Kidney (tissue), 14 donors: ENCODE measurements around the gene ANXA4. TPM values are rescaled to one million over a fixed set of nuclear protein-coding genes. Genes with fewer than 3 reads are reported as not detected.
A peak's percentile ranks its signal among the peaks of the same experiment; 100 is the strongest.

Source experiments
- DNase-seq, 5 donors: peaks; one replicate each; pipeline ENCODE4 v3.0.0-alpha.2; 2013 to 2020
- FAIRE-seq: peaks from 2 replicates; lab custom pipeline; 2012; peaks lifted over from hg19 to GRCh38; lab: Jason Lieb, UNC
- H3K27ac ChIP-seq, 2 donors: one replicate each; pipeline ENCODE4 v1.7.0; 2013; ENCODE audit warnings: low read depth in 2 of 2, low read length in 2 of 2, inconsistent platforms in 1 of 2
- H3K27me3 ChIP-seq: one replicate; pipeline ENCODE4 v1.7.1; 2013; ENCODE audit warnings: low read length, inconsistent platforms; ENCODE audit not compliant: control insufficient read depth, insufficient read depth
- H3K36me3 ChIP-seq, 3 donors: one replicate each; pipeline versions ENCODE4 v1.7.0 to v1.7.1; 2013; ENCODE audit warnings: low read length in 3 of 3, control low read depth in 1 of 3, inconsistent platforms in 1 of 3; ENCODE audit not compliant: insufficient read depth in 3 of 3, control insufficient read depth in 2 of 3
- H3K4me1 ChIP-seq, 3 donors: one replicate each; pipeline versions ENCODE4 v1.7.0 to v1.7.1; 2013; ENCODE audit warnings: low read length in 3 of 3, inconsistent platforms in 1 of 3, low read depth in 1 of 3; ENCODE audit not compliant: control insufficient read depth in 2 of 3, insufficient read depth in 2 of 3
- H3K4me3 ChIP-seq, 3 donors: one replicate each; pipeline versions ENCODE4 v1.7.0 to v1.8.1; 2013; ENCODE audit warnings: low read length in 3 of 3, control low read depth in 1 of 3, inconsistent platforms in 1 of 3
- H3K9ac ChIP-seq, 3 donors: one replicate each; pipeline versions ENCODE4 v1.7.0 to v1.7.1; 2013; ENCODE audit warnings: low read length in 3 of 3, control low read depth in 1 of 3, inconsistent platforms in 1 of 3
- H3K9me3 ChIP-seq, 3 donors: one replicate each; pipeline versions ENCODE4 v1.7.0 to v1.7.1; 2013; ENCODE audit warnings: low read length in 3 of 3, control low read depth in 1 of 3, inconsistent platforms in 1 of 3; ENCODE audit not compliant: control insufficient read depth in 2 of 3, insufficient read depth in 1 of 3
- intact Hi-C: fragments of 100-400 bp; cut with DNase I; formaldehyde crosslinking; loops from one replicate; pipeline ENCODE4 v1.11.1; 2022
- polyA plus RNA-seq: library from polyadenylated mRNA; stranded (reverse); fragments of 350-450 nt; fragmentation: Illumina TruSeq; extraction: RNeasy Lipid Tissue Mini Kit (QIAGEN cat#74804); gene quantifications from one replicate; pipeline ENCODE4 v1.2.3, GENCODE V29; 2014; ENCODE audit warnings: low read depth, low replicate concordance; ENCODE audit not compliant: insufficient read depth
- total RNA-seq: library from RNA; stranded (reverse); fragmentation: NEBNext Ultra II Directional; extraction: Animal tissue kit (Norgen Biotek cat#: 25700); gene quantifications from one replicate; pipeline ENCODE4 v1.2.1, GENCODE V29; 2021
- TF ChIP-seq, protein P1 (sequence below): IDR thresholded peaks from 3 replicates; pipeline ENCODE4 v1.5.1; 2012; ENCODE audit warnings: mild to moderate bottlenecking, moderate library complexity, borderline replicate concordance; ENCODE audit not compliant: insufficient read depth; ENCODE audit errors: extremely low read depth
- donor health status: control.
- donor health status: control.
- donor health status: control.
- donor health status: control.
- donor health status: control.
- donor health status: DM: yes; HTN: yes; CAD: no.
- donor health status: Normal renal cell carcinoma (clear cell type).

ANXA4 gene
- total and polyA plus RNA-seq, 2 donors from 2014 or later = 168 to 287 TPM

GRCh38 chr2:69776886-69777785, 35.2 kb downstream of the ANXA4 start:
- no peak for FAIRE-seq
- Histone ChIP-seq H3K27me3 (no peaks in the 10 kb centered on the region), H3K27ac (no peak overlapping the region), H3K9me3 (no peaks in the 10 kb centered on the region), H3K4me3 (no peak overlapping the region), H3K36me3 (peaks cover 0 to 2% (median 0%) of the 10 kb centered on the region in 3 donors), H3K4me1 (peaks cover 7 to 14% (median 12%) of the 10 kb centered on the region in 3 donors), H3K9ac (no peak overlapping the region)
- DNase-seq = no peak
- intact Hi-C loops = no loop called here
- TF ChIP-seq, protein P1, sequence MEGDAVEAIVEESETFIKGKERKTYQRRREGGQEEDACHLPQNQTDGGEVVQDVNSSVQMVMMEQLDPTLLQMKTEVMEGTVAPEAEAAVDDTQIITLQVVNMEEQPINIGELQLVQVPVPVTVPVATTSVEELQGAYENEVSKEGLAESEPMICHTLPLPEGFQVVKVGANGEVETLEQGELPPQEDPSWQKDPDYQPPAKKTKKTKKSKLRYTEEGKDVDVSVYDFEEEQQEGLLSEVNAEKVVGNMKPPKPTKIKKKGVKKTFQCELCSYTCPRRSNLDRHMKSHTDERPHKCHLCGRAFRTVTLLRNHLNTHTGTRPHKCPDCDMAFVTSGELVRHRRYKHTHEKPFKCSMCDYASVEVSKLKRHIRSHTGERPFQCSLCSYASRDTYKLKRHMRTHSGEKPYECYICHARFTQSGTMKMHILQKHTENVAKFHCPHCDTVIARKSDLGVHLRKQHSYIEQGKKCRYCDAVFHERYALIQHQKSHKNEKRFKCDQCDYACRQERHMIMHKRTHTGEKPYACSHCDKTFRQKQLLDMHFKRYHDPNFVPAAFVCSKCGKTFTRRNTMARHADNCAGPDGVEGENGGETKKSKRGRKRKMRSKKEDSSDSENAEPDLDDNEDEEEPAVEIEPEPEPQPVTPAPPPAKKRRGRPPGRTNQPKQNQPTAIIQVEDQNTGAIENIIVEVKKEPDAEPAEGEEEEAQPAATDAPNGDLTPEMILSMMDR = no peak

DNA sequence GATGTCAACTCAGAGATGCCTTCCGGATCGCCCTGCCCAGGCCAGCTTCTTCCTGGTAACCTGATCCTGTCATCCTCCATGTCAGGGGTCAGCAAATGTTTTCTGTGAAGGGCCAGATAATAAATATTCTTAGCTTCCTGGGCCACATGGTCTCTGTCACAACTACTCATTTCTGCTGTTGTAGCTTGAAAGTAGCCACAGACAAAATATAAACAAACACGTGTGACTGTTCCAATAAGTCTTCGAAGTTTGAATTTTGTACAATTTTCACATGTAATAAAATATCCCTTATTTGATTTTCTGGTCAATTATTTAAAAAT, 35.8 kb downstream of the ANXA4 start:
- TF ChIP-seq, protein P1 = no peak
- Histone ChIP-seq H3K9ac (no peak overlapping the region), H3K36me3 (peaks cover 0 to 2% (median 0%) of the 10 kb centered on the region in 3 donors), H3K4me3 (no peak overlapping the region), H3K27me3 (no peaks in the 10 kb centered on the region), H3K9me3 (no peaks in the 10 kb centered on the region), H3K27ac (no peak overlapping the region), H3K4me1 (peaks cover 7 to 14% (median 12%) of the 10 kb centered on the region in 3 donors)
- FAIRE-seq = no peak
- intact Hi-C loops = no loop called here
- DNase-seq = no peak

DNA sequence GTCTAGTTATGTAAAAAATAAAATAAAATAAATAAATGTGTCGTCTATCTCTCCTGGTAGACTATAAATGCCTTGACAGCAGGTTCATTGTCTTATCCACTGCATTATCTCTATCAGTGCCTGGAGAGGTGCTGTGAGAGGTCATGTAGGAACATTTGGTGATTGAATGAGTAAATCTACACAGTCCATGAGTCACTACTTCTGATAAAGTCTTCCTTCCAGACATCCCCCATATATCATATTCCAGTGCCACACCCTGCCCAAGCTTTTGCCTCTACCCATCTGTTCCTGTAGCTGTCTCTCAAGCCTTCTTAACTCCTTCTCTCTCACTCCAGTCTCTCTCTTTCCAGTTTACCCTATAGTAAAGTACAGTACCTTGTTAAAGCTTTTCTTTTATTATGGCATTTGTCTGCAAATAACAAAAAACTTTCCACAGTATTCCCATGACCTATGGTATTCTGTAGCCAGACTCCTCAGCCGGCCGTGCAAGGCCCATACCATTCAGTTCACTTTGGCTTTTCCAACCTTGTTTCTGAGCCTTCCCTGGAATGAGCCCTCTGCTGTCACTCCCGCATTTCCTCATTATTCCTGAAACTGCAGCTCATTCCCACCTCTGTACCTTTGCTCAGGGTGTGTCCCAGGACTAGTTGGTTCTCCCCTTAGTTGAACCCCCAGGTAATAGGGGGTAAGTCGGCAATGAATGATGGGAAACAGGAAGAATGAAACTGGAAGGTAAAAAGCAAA, 37.5 kb downstream of the ANXA4 start:
- Histone ChIP-seq H3K4me3 (no peak overlapping the region), H3K27ac (peak overlapping the region; percentile 5 to 28), H3K9ac (no peak overlapping the region), H3K4me1 (peaks cover 7 to 14% (median 12%) of the 10 kb centered on the region in 3 donors), H3K9me3 (no peaks in the 10 kb centered on the region), H3K36me3 (peaks cover 0 to 2% (median 0%) of the 10 kb centered on the region in 3 donors), H3K27me3 (no peaks in the 10 kb centered on the region)
- DNase-seq = no peak
- no peak for FAIRE-seq
- intact Hi-C loops = no loop called here
- TF ChIP-seq, protein P1 = no peak
